Measurements from ENCODE around the gene ELP2. TPM values are rescaled to one million over a fixed set of nuclear protein-coding genes. Genes with fewer than 3 reads are reported as not detected.
"Not testable (repeated sequence)": the region's sequence is repeated elsewhere in the genome, so short reads cannot be mapped to it uniquely, and the experiment has no call there.

Gene ELP2
- total RNA-seq, result 63.8 and 80.3 TPM in 2 replicates
- 54.3 and 55.5 TPM in 2 replicates for polyA plus RNA-seq

GRCh38 chr18:36129300-36130038 is at the start of gene ELP2, which contains the start of gene SLC39A6:
Gene ELP2 (plus strand): TSS chr18:36129899. CDS start chr18:36129934, 35 bp downstream.
Gene SLC39A6 (minus strand): TSS chr18:36129340. CDS start chr18:36127007, 2,333 bp downstream.
- no peak for TF ChIP-seq EZH2 (IDR thresholded peaks at IDR 0.05; ENCODE audit: borderline replicate concordance)
- no peak for TF ChIP-seq CTCF (IDR thresholded peaks at IDR 0.05; ENCODE audit: poor library complexity)
- no peak for TF ChIP-seq EZH2phosphoT487 (IDR thresholded peaks at IDR 0.05; ENCODE audit: low read depth, severe bottlenecking, unreplicated experiment)
- Histone ChIP-seq H3K4me2 (peak within 1 kb of the TSS; percentile 93), H3K4me3 (peak within 1 kb of the TSS; percentile 89), H3K36me3 (replicated peaks; ENCODE audit: insufficient read depth, low read depth) (no peaks in the 10 kb centered on the region), H3K4me1 (ENCODE audit: insufficient read depth) (peaks cover 22% of the 10 kb centered on the region), H2AFZ (peak within 1 kb of the TSS; percentile 99), H3K79me2 (peaks cover 75% of the 10 kb centered on the region), H3K9me2 (replicated peaks; ENCODE audit: insufficient read depth) (no peaks in the 10 kb centered on the region), H3K27me3 (no peaks in the 10 kb centered on the region), H3K9me3 (ENCODE audit: low read depth) (no peaks in the 10 kb centered on the region), H4K20me1 (ENCODE audit: insufficient read depth, poor library complexity, severe bottlenecking) (peaks cover 13% of the 10 kb centered on the region), H3K27ac (peak within 1 kb of the TSS; percentile 100)
- WGBS (ENCODE audit: low lambda C conversion rate, missing lambda C conversion rate), result 1% methylated on average over 68 of the region's 69 CpGs
- DNase-seq (ENCODE audit: low spot score), result peak; percentile 98

GRCh38 chr18:36081118-36081517 is 48.6 kb upstream of the ELP2 start:
- WGBS (ENCODE audit: low lambda C conversion rate, missing lambda C conversion rate), result 91% methylated on average over 2 of the region's 2 CpGs

GRCh38 chr18:36083729-36084128 is 46.0 kb upstream of the ELP2 start:
- DNase-seq (ENCODE audit: low spot score), result no peak
- TF ChIP-seq EZH2phosphoT487 (IDR thresholded peaks at IDR 0.05; ENCODE audit: low read depth, severe bottlenecking, unreplicated experiment) (no peak), EZH2 (IDR thresholded peaks at IDR 0.05; ENCODE audit: borderline replicate concordance) (no peak), CTCF (IDR thresholded peaks at IDR 0.05; ENCODE audit: poor library complexity) (no peak)
- Histone ChIP-seq H3K4me3 (no peak overlapping the region), H3K9me2 (replicated peaks; ENCODE audit: insufficient read depth) (no peaks in the 10 kb centered on the region), H3K36me3 (replicated peaks; ENCODE audit: insufficient read depth, low read depth) (no peaks in the 10 kb centered on the region), H3K4me2 (no peak overlapping the region), H2AFZ (no peak overlapping the region), H3K27ac (no peak overlapping the region), H4K20me1 (ENCODE audit: insufficient read depth, poor library complexity, severe bottlenecking) (no peaks in the 10 kb centered on the region), H3K27me3 (no peaks in the 10 kb centered on the region), H3K4me1 (ENCODE audit: insufficient read depth) (no peaks in the 10 kb centered on the region), H3K9me3 (ENCODE audit: low read depth) (no peaks in the 10 kb centered on the region), H3K79me2 (no peaks in the 10 kb centered on the region)
- WGBS (ENCODE audit: low lambda C conversion rate, missing lambda C conversion rate), result 76% methylated on average over 2 of the region's 2 CpGs

More at GRCh38 chr18:36081118-36081517, 48.6 kb upstream of the ELP2 start:
- not testable (repeated sequence) for H3K27me3 ChIP-seq; H3K4me3 ChIP-seq; H3K36me3 ChIP-seq (replicated peaks; ENCODE audit: insufficient read depth, low read depth); H3K9me2 ChIP-seq (replicated peaks; ENCODE audit: insufficient read depth); H3K4me1 ChIP-seq (ENCODE audit: insufficient read depth); H3K79me2 ChIP-seq; H3K4me2 ChIP-seq; H3K9me3 ChIP-seq (ENCODE audit: low read depth); H4K20me1 ChIP-seq (ENCODE audit: insufficient read depth, poor library complexity, severe bottlenecking); H2AFZ ChIP-seq; H3K27ac ChIP-seq; DNase-seq (ENCODE audit: low spot score)

- Histone ChIP-seq H3K79me2 (no peaks in the 10 kb centered on the region), H3K4me2 (no peak overlapping the region), H3K27me3 (no peaks in the 10 kb centered on the region), H3K9me3 (ENCODE audit: low read depth) (no peaks in the 10 kb centered on the region), H3K4me1 (ENCODE audit: insufficient read depth) (no peaks in the 10 kb centered on the region), H2AFZ (no peak overlapping the region), H3K9me2 (replicated peaks; ENCODE audit: insufficient read depth) (no peaks in the 10 kb centered on the region), H3K27ac (no peak overlapping the region), H4K20me1 (ENCODE audit: insufficient read depth, poor library complexity, severe bottlenecking) (no peaks in the 10 kb centered on the region), H3K36me3 (replicated peaks; ENCODE audit: insufficient read depth, low read depth) (no peaks in the 10 kb centered on the region), H3K4me3 (no peak overlapping the region)
- WGBS (ENCODE audit: low lambda C conversion rate, missing lambda C conversion rate), result 71% methylated on average over 4 of the region's 4 CpGs
- DNase-seq (ENCODE audit: low spot score), result no peak
- no peak for TF ChIP-seq EZH2phosphoT487 (IDR thresholded peaks at IDR 0.05; ENCODE audit: low read depth, severe bottlenecking, unreplicated experiment)
- TF ChIP-seq CTCF (IDR thresholded peaks at IDR 0.05; ENCODE audit: poor library complexity), result no peak
- TF ChIP-seq EZH2 (IDR thresholded peaks at IDR 0.05; ENCODE audit: borderline replicate concordance), result no peak
These were observed 44.5 kb upstream of the ELP2 start for GRCh38 chr18:36085195-36085594.

Data from hepatocyte (in vitro differentiated cells).